HG03025 (cell line): ENCODE results near the gene PSMD1.
"Not testable (repeated sequence)": the region's sequence is repeated elsewhere in the genome, so short reads cannot be mapped to it uniquely, and the experiment has no call there.

Experiments
- ATAC-seq: cut with Tn5 transposase; IDR thresholded peaks from one replicate; pipeline ENCODE4 v1.9.1; 2021; ENCODE audit warnings: mild to moderate bottlenecking, moderate library complexity; ENCODE audit not compliant: unreplicated experiment, low FRiP score

Gene PSMD1

GRCh38 chr2:231052494-231053451 is 3.9 kb upstream of the PSMD1 start:
- no peak for ATAC-seq

- no peak for ATAC-seq
Observed at GRCh38 chr2:231053846-231054245, 2.8 kb upstream of the PSMD1 start.

- ATAC-seq: no peak
Observed at GRCh38 chr2:231057590-231057989, 923 bp downstream of the PSMD1 start.

- ATAC-seq: no peak
Observed at GRCh38 chr2:231058761-231059550, 2.3 kb downstream of the PSMD1 start.

- ATAC-seq: no peak
Observed at GRCh38 chr2:231059756-231060155, 3.1 kb downstream of the PSMD1 start.

- no peak for ATAC-seq
Observed at GRCh38 chr2:231062776-231063175, 6.1 kb downstream of the PSMD1 start.

- ATAC-seq: no peak
Observed at GRCh38 chr2:231063347-231063746, 6.7 kb downstream of the PSMD1 start.

- ATAC-seq: no peak
Observed at GRCh38 chr2:231065966-231066365, 9.3 kb downstream of the PSMD1 start.

- ATAC-seq: not testable (repeated sequence)
Observed at GRCh38 chr2:231067531-231067930, 10.9 kb downstream of the PSMD1 start.

- ATAC-seq: no peak
Observed at GRCh38 chr2:231068525-231069222, 12.0 kb downstream of the PSMD1 start.

- ATAC-seq: no peak
Observed at GRCh38 chr2:231069379-231070054, 12.8 kb downstream of the PSMD1 start.

- ATAC-seq: no peak
Observed at GRCh38 chr2:231084565-231084964, 27.9 kb downstream of the PSMD1 start.

- no peak for ATAC-seq
Observed at GRCh38 chr2:231088754-231089153, 32.1 kb downstream of the PSMD1 start.

GRCh38 chr2:231093933-231094332 is 37.3 kb downstream of the PSMD1 start:
- ATAC-seq: no peak

- no peak for ATAC-seq
Observed at GRCh38 chr2:231094736-231095346, 38.2 kb downstream of the PSMD1 start.

GRCh38 chr2:231099918-231100317 is 43.3 kb downstream of the PSMD1 start:
- ATAC-seq: no peak

- not testable (repeated sequence) for ATAC-seq
Observed at GRCh38 chr2:231100321-231100720, 43.7 kb downstream of the PSMD1 start.

- ATAC-seq: no peak
Observed at GRCh38 chr2:231100990-231101389, 44.3 kb downstream of the PSMD1 start.

- no peak for ATAC-seq
Observed at GRCh38 chr2:231102772-231103171, 46.1 kb downstream of the PSMD1 start.
